Skeletal muscle satellite cell (primary cell): ENCODE measurements around the gene RAB9A.
"Not testable (repeated sequence)": the region's sequence is repeated elsewhere in the genome, so short reads cannot be mapped to it uniquely, and the experiment has no call there.

ENCODE experiments used
- H3K27me3 ChIP-seq: 2 replicates; pipeline ENCODE4 v1.7.0; 2013; ENCODE audit warnings: low read length; ENCODE audit not compliant: control insufficient read depth, insufficient read depth
- H3K36me3 ChIP-seq: 2 replicates; pipeline ENCODE4 v1.7.0; 2013; ENCODE audit warnings: mild to moderate bottlenecking, control low read depth, low read length; ENCODE audit not compliant: insufficient read depth
- H3K4me1 ChIP-seq: 2 replicates; pipeline ENCODE4 v1.7.0; 2013; ENCODE audit warnings: low read length; ENCODE audit not compliant: control insufficient read depth, insufficient read depth
- H3K4me2 ChIP-seq: 2 replicates; pipeline ENCODE4 v1.7.0; 2013; ENCODE audit warnings: mild to moderate bottlenecking, low read length
- H3K4me3 ChIP-seq: 2 replicates; pipeline ENCODE4 v1.7.0; 2013; ENCODE audit warnings: low read length
- H3K9ac ChIP-seq: 2 replicates; pipeline ENCODE4 v1.7.0; 2013; ENCODE audit warnings: mild to moderate bottlenecking, low read depth, low read length, moderate library complexity
- H3K9me3 ChIP-seq: replicated peaks from 2 replicates; pipeline ENCODE4 v1.7.0; 2013; ENCODE audit warnings: mild to moderate bottlenecking, control low read depth, low read length

Gene RAB9A

DNA sequence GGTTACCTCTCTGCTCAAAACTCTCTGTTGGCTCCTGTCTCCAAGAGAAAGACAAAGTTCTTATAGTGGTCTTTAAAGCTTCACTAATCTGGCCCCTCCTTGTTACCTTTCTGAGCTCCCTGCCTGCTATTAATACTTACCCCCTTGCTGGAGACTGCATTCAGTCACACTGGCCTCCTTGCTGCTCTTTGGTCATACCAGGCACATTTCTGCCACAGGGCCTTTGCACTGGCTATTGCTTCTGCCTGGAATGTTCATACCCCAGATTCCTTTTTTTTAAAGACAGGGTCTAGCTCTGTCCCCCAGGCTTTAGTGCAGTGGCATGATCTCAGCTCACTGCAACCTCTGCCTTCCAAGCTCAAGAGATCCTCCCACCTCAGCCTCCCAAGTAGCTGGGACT lies 15.9 kb upstream of the RAB9A start:
- Histone ChIP-seq H3K9ac (no peak overlapping the region), H3K4me2 (no peak overlapping the region), H3K4me1 (no peaks in the 10 kb centered on the region), H3K4me3 (no peak overlapping the region), H3K36me3 (no peaks in the 10 kb centered on the region), H3K9me3 (no peaks in the 10 kb centered on the region), H3K27me3 (no peaks in the 10 kb centered on the region)

DNA sequence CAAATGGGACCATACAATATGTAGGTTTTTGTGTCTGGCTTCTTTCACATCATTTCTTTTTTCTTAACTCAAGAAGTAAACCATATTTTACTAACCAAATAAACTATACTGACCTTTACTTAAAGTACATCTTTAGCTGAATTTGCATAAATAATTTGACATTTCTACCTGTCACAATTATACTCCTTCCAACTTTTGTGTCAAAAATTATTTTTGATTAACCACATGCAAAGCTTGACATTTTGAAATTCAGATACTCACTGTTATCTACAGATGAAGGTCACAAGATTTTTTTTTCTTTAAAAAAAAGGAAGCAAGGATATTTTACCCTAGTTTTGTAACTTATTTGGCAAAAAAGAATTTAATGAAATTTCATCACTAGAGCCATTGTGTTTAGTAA lies 12.0 kb upstream of the RAB9A start:
- Histone ChIP-seq H3K4me1 (no peaks in the 10 kb centered on the region), H3K4me3 (no peak overlapping the region), H3K27me3 (no peaks in the 10 kb centered on the region), H3K9me3 (no peaks in the 10 kb centered on the region), H3K36me3 (no peaks in the 10 kb centered on the region), H3K4me2 (no peak overlapping the region), H3K9ac (no peak overlapping the region)

- H3K4me1 ChIP-seq, H3K36me3 ChIP-seq: not testable (repeated sequence)
These were observed 9.2 kb upstream of the RAB9A start for GRCh38 chrX:13679700-13680099.

DNA sequence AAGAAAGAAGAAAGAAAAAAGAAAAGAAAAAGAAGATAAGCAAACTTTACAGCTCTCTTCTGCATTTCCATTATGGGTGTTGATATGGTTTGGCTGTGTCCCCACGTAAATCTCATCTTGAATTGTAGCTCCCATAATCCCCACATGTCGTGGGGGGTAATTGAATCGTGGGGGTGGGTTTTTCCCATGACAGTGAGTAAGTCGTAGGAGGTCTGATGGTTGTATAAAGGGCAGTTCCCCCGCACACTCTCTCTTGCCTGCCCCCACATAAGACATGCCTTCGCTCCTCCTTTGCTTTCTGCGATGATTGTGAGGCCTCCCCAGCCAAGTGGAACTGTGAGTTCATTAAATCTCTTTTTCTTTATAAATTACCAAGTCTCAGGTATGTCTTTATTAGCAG lies 7.3 kb upstream of the RAB9A start:
- Histone ChIP-seq H3K4me1 (no peaks in the 10 kb centered on the region), H3K4me2 (no peak overlapping the region), H3K9me3 (no peaks in the 10 kb centered on the region), H3K27me3 (no peaks in the 10 kb centered on the region), H3K4me3 (no peak overlapping the region), H3K36me3 (no peaks in the 10 kb centered on the region), H3K9ac (no peak overlapping the region)

More at GRCh38 chrX:13679700-13680099, 9.2 kb upstream of the RAB9A start:
- not testable (repeated sequence) for H3K27me3 ChIP-seq, H3K4me2 ChIP-seq, H3K4me3 ChIP-seq, H3K9ac ChIP-seq, H3K9me3 ChIP-seq

GRCh38 chrX:13684361-13684760 lies 4.6 kb upstream of the RAB9A start:
- Histone ChIP-seq H3K9me3 (no peaks in the 10 kb centered on the region), H3K9ac (no peak overlapping the region), H3K36me3 (no peaks in the 10 kb centered on the region), H3K4me1 (no peaks in the 10 kb centered on the region), H3K4me2 (no peak overlapping the region), H3K27me3 (no peaks in the 10 kb centered on the region), H3K4me3 (no peak overlapping the region)

- H3K36me3 ChIP-seq = no peaks in the 10 kb centered on the region
- H3K9me3 ChIP-seq = no peaks in the 10 kb centered on the region
- no peaks in the 10 kb centered on the region for H3K27me3 ChIP-seq
- no peak overlapping the region for H3K9ac ChIP-seq
- H3K4me3 ChIP-seq = no peak overlapping the region
- no peak overlapping the region for H3K4me2 ChIP-seq
- no peaks in the 10 kb centered on the region for H3K4me1 ChIP-seq
These were observed 3.7 kb upstream of the RAB9A start for GRCh38 chrX:13685126-13685763.

- Histone ChIP-seq H3K4me2 (no peak overlapping the region), H3K36me3 (no peaks in the 10 kb centered on the region), H3K4me1 (peaks cover 3% of the 10 kb centered on the region), H3K9ac (no peak overlapping the region), H3K9me3 (no peaks in the 10 kb centered on the region), H3K4me3 (no peak overlapping the region), H3K27me3 (no peaks in the 10 kb centered on the region)
These were observed 1.7 kb upstream of the RAB9A start for GRCh38 chrX:13687203-13687602.

DNA sequence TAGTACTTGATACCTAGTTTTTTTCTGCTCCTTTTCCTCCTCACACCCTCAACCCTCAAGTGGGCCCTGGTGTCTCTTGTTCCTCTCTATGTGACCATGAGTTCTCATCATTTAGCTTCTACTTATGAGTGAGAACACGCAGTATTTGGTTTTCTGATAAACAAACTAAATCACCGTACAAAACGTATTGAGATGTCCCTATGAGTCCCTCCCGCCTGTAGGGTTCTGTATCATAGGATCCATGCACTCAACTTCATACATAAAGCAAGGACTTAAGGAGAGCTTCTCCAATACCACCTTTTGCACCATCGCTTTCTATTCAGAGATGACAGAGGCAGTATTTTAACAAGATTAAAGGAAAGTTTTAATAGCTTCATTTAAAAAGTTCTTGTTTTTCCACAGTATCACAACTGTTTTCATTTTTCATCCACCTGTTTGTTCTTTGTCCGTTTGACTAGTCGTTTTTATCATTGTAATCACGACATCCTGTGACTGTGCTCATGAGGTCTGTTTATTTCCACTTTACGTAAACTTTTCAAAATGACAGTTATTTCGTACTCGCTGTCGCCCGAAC lies 457 bp upstream of the RAB9A start:
- Histone ChIP-seq H3K9ac (peak overlapping the region; percentile 94), H3K4me2 (peak overlapping the region; percentile 87), H3K4me3 (peak overlapping the region; percentile 85), H3K9me3 (no peaks in the 10 kb centered on the region), H3K36me3 (no peaks in the 10 kb centered on the region), H3K4me1 (peaks cover 3% of the 10 kb centered on the region), H3K27me3 (no peaks in the 10 kb centered on the region)

- H3K27me3 ChIP-seq = no peaks in the 10 kb centered on the region
- H3K9me3 ChIP-seq = no peaks in the 10 kb centered on the region
- no peaks in the 10 kb centered on the region for H3K36me3 ChIP-seq
- peak overlapping the region; percentile 94 for H3K9ac ChIP-seq
- peak overlapping the region; percentile 87 for H3K4me2 ChIP-seq
- peaks cover 12% of the 10 kb centered on the region for H3K4me1 ChIP-seq
- H3K4me3 ChIP-seq = peak overlapping the region; percentile 85
These were observed 848 bp downstream of the RAB9A start for GRCh38 chrX:13689741-13690211.

GRCh38 chrX:13690836-13691235 lies 1.9 kb downstream of the RAB9A start:
- peak overlapping the region; percentile 87 for H3K4me2 ChIP-seq
- H3K4me1 ChIP-seq = peaks cover 13% of the 10 kb centered on the region
- H3K27me3 ChIP-seq = no peaks in the 10 kb centered on the region
- peak overlapping the region; percentile 94 for H3K9ac ChIP-seq
- no peaks in the 10 kb centered on the region for H3K36me3 ChIP-seq
- peak overlapping the region; percentile 85 for H3K4me3 ChIP-seq
- H3K9me3 ChIP-seq = no peaks in the 10 kb centered on the region

DNA sequence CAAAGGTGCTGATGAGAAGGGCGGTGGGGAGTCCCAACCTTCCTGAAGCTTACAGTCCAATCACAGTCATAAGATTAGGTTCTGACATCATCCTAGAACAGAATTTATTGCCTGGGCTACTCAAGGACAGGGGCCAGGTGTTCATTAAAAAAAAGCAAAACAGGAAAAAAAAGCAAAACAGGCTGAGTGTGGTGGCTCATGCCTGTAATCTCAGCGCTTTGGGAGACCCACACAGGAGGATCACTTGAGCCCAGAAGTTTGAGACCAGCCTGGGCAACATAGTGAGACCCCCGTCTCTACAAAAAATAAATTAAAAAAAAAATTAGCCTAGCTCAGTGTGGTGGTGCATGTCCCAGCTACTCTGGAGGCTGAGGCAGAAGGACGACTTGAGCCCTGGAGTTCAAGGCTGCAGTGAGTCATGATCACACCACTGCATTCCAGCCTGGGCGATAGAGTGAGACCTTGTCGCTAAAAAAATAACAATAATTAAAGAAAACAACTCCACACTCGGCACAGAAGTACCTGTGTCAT lies 3.0 kb downstream of the RAB9A start:
- Histone ChIP-seq H3K4me3 (no peak overlapping the region), H3K27me3 (no peaks in the 10 kb centered on the region), H3K36me3 (no peaks in the 10 kb centered on the region), H3K4me1 (peaks cover 13% of the 10 kb centered on the region), H3K9me3 (no peaks in the 10 kb centered on the region), H3K9ac (no peak overlapping the region), H3K4me2 (no peak overlapping the region)

GRCh38 chrX:13692771-13693231 lies 3.9 kb downstream of the RAB9A start:
- Histone ChIP-seq H3K9ac (no peak overlapping the region), H3K4me2 (no peak overlapping the region), H3K27me3 (no peaks in the 10 kb centered on the region), H3K9me3 (no peaks in the 10 kb centered on the region), H3K4me3 (no peak overlapping the region), H3K36me3 (no peaks in the 10 kb centered on the region), H3K4me1 (peaks cover 13% of the 10 kb centered on the region)
